DMS153 (cell line): ENCODE data around the gene RTEL1.
"Not testable (repeated sequence)": the region's sequence is repeated elsewhere in the genome, so short reads cannot be mapped to it uniquely, and the experiment has no call there.

Source experiments
- DNase-seq: peaks from one replicate; lab custom pipeline; 2025; lab: John Stamatoyannopoulos, UW

Gene RTEL1

DNA sequence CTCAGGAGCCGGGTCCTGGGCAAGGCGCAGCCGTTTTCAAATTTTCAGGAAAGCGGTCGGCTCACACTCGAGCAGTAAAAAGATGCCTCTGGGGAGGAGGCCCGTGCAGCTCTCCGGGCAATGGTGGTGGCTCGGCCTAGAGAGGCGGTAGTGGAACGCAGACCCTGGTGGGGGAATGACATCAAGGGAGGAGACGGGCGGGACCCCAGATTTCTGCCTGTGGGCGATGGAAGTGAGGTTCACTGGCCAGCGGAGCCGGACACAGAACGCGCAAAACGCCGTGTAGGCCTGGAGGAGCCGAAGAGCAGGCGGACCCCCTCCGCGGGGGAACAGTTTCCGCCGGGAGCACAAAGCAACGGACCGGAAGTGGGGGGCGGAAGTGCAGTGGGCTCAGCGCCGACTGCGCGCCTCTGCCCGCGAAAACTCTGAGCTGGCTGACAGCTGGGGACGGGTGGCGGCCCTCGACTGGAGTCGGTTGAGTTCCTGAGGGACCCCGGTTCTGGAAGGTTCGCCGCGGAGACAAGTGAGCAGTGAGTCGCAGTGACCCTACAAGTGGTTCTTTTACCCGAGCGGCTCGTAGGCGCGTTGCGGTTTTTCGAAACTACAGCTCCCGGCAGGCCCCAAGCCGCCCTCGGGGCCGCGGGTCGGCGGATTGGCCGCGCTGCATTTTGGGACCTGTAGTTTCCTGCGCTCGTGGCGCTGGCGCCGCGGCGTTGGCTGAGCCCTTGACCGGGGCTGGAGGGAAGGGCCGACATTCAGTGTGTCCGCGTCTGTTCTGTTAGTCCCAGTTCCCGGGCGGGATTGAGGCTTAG, at the start of gene RTEL1:
Gene RTEL1 (plus strand): TSS at position 376 of the 812 bp plus-strand sequence. CDS start 1,091 bp downstream, outside the sequence.
- peak; percentile 76 for DNase-seq

DNA sequence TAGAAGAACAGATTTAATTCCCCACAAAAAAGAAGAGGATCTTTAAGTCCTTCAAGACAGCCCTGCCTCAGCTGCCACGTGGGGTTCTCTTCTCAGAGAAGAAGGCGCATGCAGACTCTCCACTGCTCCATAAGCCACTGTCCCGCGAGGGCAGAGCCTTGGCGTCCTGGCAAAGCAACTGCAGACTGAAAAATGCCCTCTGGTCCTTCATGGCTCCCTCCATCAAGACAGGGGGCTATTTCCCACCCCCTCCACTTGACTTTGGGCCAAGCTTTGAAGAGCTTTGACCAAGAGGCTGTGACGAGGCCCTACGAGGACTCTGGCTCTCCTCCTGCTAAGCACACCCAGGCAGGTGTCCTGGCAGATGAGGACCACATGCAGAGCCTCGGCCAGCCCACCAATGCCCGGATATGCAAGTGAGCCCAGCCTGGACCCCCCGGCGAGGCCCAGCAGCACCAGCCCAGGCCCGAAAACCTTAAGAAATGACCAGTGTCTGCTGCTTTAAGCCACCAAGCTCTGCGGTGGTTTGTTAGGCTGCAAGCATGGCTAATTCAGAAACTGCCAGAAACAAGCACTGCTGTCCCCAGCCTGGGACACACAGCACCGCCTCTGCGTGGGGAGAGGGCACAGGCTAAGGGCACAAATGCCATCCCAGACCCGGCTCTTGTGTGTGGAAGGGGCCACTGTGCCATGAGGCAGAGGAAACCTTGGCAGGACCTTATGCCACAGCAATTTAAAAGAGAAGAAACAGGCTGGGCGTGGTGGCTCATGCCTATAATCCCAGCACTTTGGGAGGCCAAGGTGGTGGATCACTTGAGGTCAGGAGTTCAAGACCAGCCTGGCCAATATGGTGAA, 47.3 kb upstream of the RTEL1 start:
- no peak for DNase-seq

DNA sequence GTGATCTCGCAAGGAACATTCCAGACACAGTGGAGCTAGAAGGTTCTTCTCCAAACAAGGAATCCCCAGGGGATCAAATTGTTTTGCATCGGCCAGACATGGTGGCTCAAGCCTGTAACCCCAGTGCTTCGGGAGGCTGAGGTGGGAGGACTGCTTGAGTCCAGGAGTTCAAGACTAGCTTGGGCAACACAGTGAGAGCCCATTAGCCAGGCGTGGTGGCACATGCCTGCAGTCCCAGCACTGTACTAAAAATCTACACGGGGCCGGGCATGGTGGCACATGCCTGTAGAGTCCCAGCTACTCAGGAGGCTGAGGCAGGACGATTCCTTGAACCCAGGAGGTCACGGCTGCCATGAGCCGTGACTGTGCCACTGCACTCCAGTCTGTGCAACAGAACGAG, 46.5 kb upstream of the RTEL1 start:
- DNase-seq = no peak

DNA sequence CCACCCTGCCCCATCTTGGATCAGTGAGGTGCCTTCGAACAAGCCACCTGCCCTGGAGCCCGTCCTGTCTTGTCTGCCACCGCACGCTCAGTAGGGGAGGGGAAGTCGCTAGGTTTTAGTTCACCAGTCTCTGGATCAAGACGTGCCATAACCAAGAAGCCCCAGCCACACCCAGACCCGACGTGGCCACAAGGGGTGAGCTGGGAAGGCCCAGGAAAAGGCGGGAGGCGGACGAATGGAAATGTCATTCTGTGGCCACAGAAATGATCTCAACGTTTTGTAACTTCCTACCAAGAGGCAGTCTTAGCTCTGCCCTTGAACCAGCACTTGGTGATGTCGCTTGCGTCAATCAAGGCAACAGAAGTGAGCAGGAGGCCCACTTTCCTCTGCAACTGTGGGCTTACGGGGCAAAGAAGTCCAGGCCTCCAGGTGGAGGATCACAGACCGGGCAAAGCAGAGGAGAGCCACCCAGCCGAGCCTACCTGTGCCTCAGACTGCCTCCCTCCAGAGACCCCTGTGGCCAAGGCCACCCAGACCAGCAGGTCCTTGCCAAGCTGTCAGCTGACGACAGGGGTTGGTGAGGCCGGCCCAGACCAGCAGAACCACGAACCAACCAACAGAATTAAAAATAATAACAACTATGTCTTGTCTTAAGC, 45.7 kb upstream of the RTEL1 start:
- DNase-seq = no peak

DNA sequence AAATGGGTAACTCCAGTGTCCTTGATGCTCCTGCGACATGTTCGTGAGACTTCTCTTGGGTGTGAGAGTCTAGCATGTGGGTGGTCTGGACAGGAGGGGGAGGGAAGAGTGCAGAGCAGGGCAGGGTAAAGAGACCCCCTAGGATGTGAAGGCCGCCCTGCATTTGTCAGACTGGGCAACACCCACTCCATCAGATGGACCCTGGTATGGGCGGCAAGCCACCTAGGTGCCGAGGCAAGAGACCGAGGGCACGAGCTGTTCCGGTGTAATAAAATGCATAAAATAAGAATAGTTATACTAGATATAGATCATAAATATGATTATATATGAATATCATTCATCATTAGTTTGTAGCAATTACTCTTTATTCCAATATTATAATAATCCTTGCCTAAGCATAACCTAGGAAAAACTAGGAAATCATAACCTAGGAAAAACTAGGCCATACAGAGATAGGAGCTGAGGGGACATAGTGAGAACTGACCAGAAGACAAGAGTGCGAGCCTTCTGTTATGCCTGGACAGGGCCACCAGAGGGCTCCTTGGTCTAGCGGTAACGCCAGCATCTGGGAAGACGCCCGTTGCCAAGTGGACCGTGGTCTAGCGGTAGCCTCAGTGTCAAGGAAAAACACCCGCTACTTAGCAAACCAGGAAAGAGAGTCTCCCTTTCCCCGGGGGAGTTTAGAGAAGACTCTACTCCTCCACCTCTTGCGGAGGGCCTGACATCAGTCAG, 44.1 kb upstream of the RTEL1 start:
- DNase-seq = not testable (repeated sequence)

- no peak for DNase-seq
These were observed 40.8 kb upstream of the RTEL1 start for GRCh38 chr20:63617092-63617875.

DNA sequence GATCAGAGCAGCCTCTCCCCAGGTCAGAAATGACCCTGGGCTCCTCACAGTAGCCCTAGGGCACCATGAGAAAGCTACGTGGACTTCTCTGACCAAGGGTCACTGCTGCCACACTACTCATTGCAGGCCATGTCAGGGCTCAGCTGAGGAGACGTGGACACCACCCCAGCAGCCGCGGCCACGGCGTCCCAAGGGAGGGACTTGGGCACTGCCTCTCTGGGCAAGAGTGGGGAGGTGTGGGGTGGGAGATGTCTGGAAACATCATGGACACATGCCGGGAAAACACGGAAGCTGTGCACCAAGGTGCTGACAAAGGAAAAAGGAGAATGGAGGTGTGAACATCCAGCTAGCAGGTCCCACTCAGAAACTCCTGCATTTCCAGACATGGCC, 40.2 kb upstream of the RTEL1 start:
- DNase-seq = no peak

- DNase-seq = no peak
These were observed 39.7 kb upstream of the RTEL1 start for GRCh38 chr20:63618291-63618980.

DNA sequence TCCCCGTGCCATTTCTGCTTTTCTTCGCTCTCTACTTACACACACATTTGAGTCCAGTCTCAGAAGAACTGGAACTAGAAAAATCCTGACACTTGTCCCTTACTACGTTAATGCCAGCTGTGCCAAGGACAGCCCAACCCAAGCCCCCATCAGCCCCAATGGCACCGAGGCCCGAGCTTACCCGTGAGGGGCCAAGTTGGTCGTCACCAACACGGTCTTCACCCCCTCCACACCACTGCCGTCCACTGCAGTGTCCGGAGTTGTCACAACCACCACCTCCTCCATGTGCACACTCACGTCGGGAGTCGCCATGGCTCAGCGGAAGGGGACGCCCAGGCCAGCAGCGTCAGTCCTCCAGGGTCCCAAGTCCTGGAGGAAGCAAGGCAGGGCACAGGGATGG, 39.0 kb upstream of the RTEL1 start:
- DNase-seq = no peak

DNA sequence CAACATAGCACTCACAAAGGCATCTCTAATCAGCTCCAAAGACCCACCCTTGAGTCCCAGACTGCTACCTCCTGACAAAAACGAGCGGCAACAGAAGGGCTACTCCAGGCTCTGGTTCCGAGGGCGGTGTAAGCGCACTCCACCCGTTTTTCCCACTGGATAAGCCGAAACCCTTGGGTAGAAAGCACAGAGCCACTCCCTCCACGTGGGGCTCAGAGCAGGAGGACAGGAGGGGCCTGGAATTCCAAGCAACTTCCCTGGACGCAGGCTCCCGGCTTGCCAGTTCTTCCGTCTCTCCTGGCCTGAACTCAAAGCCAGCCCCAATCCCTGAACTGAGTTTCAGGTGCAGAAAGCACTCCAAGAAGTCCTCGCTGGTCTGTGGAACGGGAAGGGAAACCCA, 38.6 kb upstream of the RTEL1 start:
- no peak for DNase-seq

- no peak for DNase-seq
These were observed 37.1 kb upstream of the RTEL1 start for GRCh38 chr20:63620991-63621390.

GRCh38 chr20:63622096-63622495, 36.0 kb upstream of the RTEL1 start:
- DNase-seq = no peak

DNA sequence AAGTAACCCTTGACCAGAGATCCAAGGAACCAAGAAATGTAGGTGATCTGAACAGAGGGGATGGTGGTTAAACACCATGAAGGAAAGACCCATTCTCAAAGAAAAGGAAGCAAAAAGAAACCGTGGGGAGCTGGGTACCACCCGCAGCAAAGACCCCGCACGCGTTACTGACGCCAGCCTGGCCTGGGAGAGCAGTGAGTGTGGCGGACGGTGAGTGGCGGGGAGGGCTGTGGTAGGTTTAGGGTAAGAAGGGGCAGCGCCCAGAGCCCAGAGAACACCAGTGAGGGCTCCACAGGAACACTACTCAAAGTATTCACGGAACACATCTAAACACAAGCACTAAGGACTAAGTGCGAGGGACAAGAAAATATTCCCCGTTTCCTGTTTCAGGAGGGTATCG, 35.4 kb upstream of the RTEL1 start:
- no peak for DNase-seq

DNA sequence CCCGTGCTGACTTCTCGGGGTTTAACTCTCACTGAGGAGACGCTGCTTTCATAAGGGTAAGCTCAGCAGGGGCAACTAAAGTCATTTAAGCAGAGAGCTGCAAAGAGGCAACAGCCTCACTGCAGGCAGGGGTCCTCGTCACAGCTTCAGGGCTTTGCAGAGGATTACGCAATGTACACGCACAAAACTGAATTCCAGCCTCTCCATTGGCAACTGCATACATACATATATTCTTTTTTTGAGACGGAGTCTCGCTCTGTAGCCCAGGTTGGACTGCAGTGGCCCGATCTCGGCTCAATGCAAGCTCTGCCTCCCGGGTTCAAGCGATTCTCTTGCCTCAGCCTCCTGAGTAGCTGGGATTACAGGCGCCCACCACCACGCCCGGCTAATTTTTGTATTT, 33.6 kb upstream of the RTEL1 start:
- DNase-seq = no peak

GRCh38 chr20:63625771-63626423, 32.2 kb upstream of the RTEL1 start:
- DNase-seq = no peak

DNA sequence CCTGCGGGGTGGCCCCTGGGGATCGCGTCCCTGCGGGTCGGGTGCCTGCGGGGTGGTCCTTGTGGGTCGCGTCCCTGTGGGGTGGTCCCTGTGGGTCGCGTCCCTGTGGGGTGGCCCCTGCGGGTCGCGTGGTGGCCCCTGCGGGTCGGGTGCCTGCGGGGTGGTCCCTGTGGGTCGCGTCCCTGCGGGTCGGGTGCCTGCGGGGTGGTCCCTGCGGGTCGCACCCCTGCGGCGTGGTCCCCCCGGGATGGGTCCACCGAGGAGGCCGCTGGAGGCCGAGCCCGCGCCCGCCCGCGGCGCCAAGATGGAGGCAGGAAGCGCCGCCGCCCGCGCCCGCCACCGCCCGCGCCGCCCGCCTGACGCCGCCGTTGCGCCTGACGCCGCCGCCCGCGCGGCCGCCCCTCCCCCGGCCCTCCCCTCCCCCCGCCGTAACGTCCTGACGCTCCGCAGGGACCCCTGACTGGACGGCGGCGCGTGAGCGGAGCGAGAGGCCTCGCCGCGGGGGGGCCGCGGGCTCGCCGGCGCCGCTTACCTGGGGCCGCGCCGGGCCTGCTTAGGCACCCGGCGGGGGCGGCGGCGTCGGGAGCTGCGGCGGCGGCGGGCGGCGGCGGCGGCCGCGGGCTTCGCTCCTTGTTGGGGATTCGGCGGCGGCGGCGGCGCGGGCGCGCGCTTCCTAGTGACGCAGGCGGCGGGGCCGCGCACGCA, 31.5 kb upstream of the RTEL1 start, which contains the start of gene GMEB2:
Gene GMEB2 (minus strand): TSS at position 678 of the 705 bp plus-strand sequence. CDS start 7,704 bp downstream, outside the sequence.
- no peak for DNase-seq

GRCh38 chr20:63627129-63627750, 30.9 kb upstream of the RTEL1 start:
- DNase-seq = peak; percentile 89

DNA sequence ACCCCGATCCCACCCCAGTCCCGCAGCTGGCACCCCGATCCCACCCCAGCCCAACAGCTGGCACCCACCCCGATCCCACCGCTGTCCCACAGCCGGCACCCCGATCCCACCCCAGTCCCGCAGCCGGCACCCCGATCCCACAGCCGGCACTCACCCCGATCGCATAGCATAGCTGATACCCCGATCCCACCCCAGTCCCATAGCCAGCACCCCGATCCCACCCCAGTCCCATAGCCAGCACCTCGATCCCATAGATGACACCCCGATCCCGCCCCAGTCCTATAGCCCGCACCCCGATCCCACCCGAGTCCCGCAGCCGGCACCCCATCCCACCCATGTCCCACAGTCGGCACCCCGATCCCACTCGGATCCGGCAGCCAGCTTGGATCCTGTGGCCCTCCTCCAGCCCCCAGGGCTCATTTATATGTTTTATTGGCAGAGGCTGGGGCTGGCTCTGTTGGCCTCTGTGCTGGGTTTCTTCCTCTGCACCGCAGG, 30.3 kb upstream of the RTEL1 start:
- DNase-seq = no peak
